GM23248 (cell line): ENCODE data around the gene COG5. TPM values are rescaled to one million over a fixed set of nuclear protein-coding genes. Genes with fewer than 3 reads are reported as not detected.

Experiments used
- DNase-seq: peaks from one replicate; pipeline ENCODE4 v3.0.0-alpha.2; 2015
- H2AFZ ChIP-seq: fragments of 200-600 bp; sonication (generic); 2 replicates; pipeline ENCODE4 v1.6.1; 2016; ENCODE audit warnings: antibody characterized with exemption
- H3F3A ChIP-seq: fragments of 200-600 bp; sonication (generic); 2 replicates; pipeline ENCODE4 v1.6.1; 2016; ENCODE audit warnings: mild to moderate bottlenecking, antibody characterized with exemption, mixed run types; ENCODE audit not compliant: insufficient read depth
- H3K27ac ChIP-seq: fragments of 200-600 bp; sonication (generic); 2 replicates; pipeline ENCODE4 v1.5.1; 2016; ENCODE audit warnings: mild to moderate bottlenecking
- H3K27me3 ChIP-seq: fragments of 200-600 bp; sonication (generic); replicated peaks from 2 replicates; pipeline ENCODE4 v1.6.1; 2016; ENCODE audit warnings: mild to moderate bottlenecking; ENCODE audit not compliant: insufficient read depth
- H3K36me3 ChIP-seq: fragments of 200-600 bp; sonication (generic); 2 replicates; pipeline ENCODE4 v1.6.1; 2016; ENCODE audit warnings: low read depth, mild to moderate bottlenecking
- H3K4me1 ChIP-seq: fragments of 200-600 bp; sonication (generic); 2 replicates; pipeline ENCODE4 v1.6.1; 2016; ENCODE audit warnings: mild to moderate bottlenecking; ENCODE audit not compliant: insufficient read depth
- H3K4me2 ChIP-seq: fragments of 200-600 bp; sonication (generic); one replicate; pipeline ENCODE4 v1.6.1; 2016; ENCODE audit warnings: mild to moderate bottlenecking; ENCODE audit not compliant: unreplicated experiment
- H3K4me3 ChIP-seq: fragments of 200-600 bp; sonication (generic); 2 replicates; pipeline ENCODE4 v1.5.1; 2016; ENCODE audit warnings: mild to moderate bottlenecking
- H3K79me2 ChIP-seq: fragments of 200-600 bp; sonication (generic); 2 replicates; pipeline ENCODE4 v1.6.1; 2016; ENCODE audit warnings: mild to moderate bottlenecking; ENCODE audit not compliant: insufficient read depth
- H3K9ac ChIP-seq: fragments of 200-600 bp; sonication (generic); 2 replicates; pipeline ENCODE4 v1.6.1; 2016; ENCODE audit warnings: mild to moderate bottlenecking
- H3K9me2 ChIP-seq: fragments of 200-600 bp; sonication (generic); 2 replicates; pipeline ENCODE4 v1.6.1; 2016; ENCODE audit warnings: mixed run types, mild to moderate bottlenecking, moderate library complexity; ENCODE audit not compliant: insufficient read depth
- H3K9me3 ChIP-seq: fragments of 200-600 bp; sonication (generic); one replicate; pipeline ENCODE4 v1.6.1; 2017; ENCODE audit warnings: low read depth
- H4K20me1 ChIP-seq: fragments of 200-600 bp; sonication (generic); 2 replicates; pipeline ENCODE4 v1.6.0; 2016; ENCODE audit not compliant: insufficient read depth
- EZH2 ChIP-seq: fragments of 200-600 bp; sonication (generic); IDR thresholded peaks from 2 replicates; pipeline ENCODE4 v1.6.1; 2018; ENCODE audit warnings: antibody characterized with exemption, mild to moderate bottlenecking; ENCODE audit not compliant: insufficient read depth, poor library complexity, severe bottlenecking
- EZH2phosphoT487 ChIP-seq: fragments of 200-600 bp; sonication (generic); IDR thresholded peaks from 2 replicates; pipeline ENCODE4 v1.6.1; 2018; ENCODE audit warnings: antibody characterized with exemption, moderate library complexity, mild to moderate bottlenecking, low read depth; ENCODE audit not compliant: insufficient read depth
- WGBS, 2 experiments: methylation state at CpG; one replicate each; pipeline ENCODE4 v1.1.6; 2015 to 2017; ENCODE audit warnings: low lambda C conversion rate in 2 of 2, low coverage in 1 of 2; ENCODE audit errors: missing lambda C conversion rate in 2 of 2; 5-methylcytosine and 5-hydroxymethylcytosine counted together
- in situ Hi-C: fragments of 300-500 bp; cut with MboI; formaldehyde crosslinking; loops from 2 replicates; pipeline ENCODE4 v1.15.0; 2020
- polyA plus RNA-seq: library from polyadenylated mRNA; unstranded; fragments of >200 nt; fragmentation: Nextera tagmentation; extraction: Ambion mirVana; gene quantifications from 2 replicates; pipeline ENCODE4 v1.2.1, GENCODE V29; 2016
- total RNA-seq: library from RNA; depleted of rRNA; stranded (reverse); fragments of >200 nt; shearing (Covaris generic); gene quantifications from 2 replicates; pipeline ENCODE4 v1.2.3, GENCODE V29; 2014

COG5 gene
- total and polyA plus RNA-seq, 2 experiments from 2014 or later = 20.7 to 26.0 TPM

DNA sequence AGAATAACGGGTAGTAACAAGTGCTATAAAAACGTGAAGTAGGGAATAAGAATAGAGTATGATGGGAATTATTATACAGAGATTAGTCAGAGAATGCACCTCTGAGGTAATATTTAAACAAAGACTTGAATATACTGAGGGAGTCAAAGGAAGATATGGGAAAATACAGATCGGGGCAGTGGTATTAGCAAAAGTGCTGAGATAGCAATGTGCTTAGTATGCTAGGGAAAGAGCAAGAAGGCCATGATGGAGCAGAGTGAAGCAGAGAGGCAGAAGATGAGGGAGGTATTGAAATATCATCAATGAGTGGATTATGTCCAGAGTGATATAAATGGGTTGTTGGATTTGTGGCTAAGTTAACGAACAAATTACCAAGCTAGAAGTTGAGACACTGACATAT lies 190.4 kb downstream of the COG5 start:
- H3K27ac ChIP-seq = peak overlapping the region; percentile 14; the same call in 1 of the 2 replicates

DNA sequence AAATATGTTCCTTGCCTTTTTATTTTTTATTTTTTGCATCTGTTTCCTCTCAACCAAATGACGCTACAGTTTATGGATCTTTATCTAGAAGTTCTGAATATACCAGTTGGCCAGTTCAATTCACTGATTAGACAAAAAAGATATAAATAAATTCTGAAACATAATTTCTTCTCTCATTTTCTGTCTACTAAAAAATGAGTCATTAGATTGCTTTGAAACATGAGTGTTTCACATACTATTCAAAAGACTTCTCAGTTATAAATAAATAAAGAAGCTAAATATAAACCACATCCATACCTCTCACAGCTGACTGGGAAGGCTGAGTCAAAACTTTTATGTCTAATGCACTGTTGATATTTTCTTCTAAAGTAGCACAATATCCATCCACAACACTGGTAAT lies 191.4 kb downstream of the COG5 start:
- peak; percentile 79 for DNase-seq

More for the DNA sequence above, 190.4 kb downstream of the COG5 start:
- Histone ChIP-seq H3F3A (peaks cover 16% of the 10 kb centered on the region), H3K9me3 (no peaks in the 10 kb centered on the region), H3K9me2 (no peaks in the 10 kb centered on the region), H3K79me2 (no peaks in the 10 kb centered on the region), H4K20me1 (no peaks in the 10 kb centered on the region), H3K36me3 (no peaks in the 10 kb centered on the region), H3K4me3 (no peak overlapping the region), H3K9ac (no peak overlapping the region), H3K27me3 (no peaks in the 10 kb centered on the region), H3K4me1 (peaks cover 15% of the 10 kb centered on the region), H3K4me2 (no peak overlapping the region), H2AFZ (no peak overlapping the region)
- TF ChIP-seq EZH2phosphoT487 = no peak
- TF ChIP-seq EZH2 = no peak
- DNase-seq = no peak
- WGBS, 2 experiments = 94 to 97% methylated on average over 4 of the region's 4 CpGs
- in situ Hi-C loops = no loop called here

DNA sequence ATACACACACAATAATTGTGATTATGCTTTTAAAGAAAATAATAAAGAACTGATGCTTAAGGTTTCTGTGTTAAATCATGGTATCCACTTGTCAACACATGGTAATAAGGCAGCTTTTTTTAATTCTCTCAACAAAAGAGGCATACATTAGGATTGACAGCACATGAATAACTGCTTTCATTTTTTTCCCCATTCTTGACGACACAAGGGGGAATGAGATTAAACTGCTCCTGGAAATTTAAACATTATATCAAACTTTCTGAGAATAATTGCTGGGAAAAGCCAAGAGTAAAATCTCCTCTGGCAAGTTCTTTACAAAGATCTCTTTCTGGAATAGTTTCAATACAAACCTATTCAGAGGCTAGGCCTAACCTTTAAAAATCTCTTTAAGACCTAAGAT lies 192.9 kb downstream of the COG5 start:
- no peaks in the 10 kb centered on the region for H3K79me2 ChIP-seq
- no peak overlapping the region for H3K4me2 ChIP-seq
- peaks cover 16% of the 10 kb centered on the region for H3K4me1 ChIP-seq
- no peaks in the 10 kb centered on the region for H3K9me2 ChIP-seq
- H3K9me3 ChIP-seq = no peaks in the 10 kb centered on the region
- H3K4me3 ChIP-seq = no peak overlapping the region
- H3K27me3 ChIP-seq = no peaks in the 10 kb centered on the region
- 58 to 76% methylated on average over 1 of the region's 1 CpG for WGBS, 2 experiments
- no peak overlapping the region for H2AFZ ChIP-seq
- no peaks in the 10 kb centered on the region for H3K36me3 ChIP-seq
- no peaks in the 10 kb centered on the region for H4K20me1 ChIP-seq
- no peak for DNase-seq
- in situ Hi-C loops = no loop called here
- TF ChIP-seq EZH2phosphoT487 (no peak), EZH2 (no peak)
- H3K27ac ChIP-seq = no peak overlapping the region
- no peak overlapping the region for H3K9ac ChIP-seq
- H3F3A ChIP-seq = peaks cover 16% of the 10 kb centered on the region

More for the DNA sequence above, 191.4 kb downstream of the COG5 start:
- Histone ChIP-seq H3K79me2 (no peaks in the 10 kb centered on the region), H3K9me2 (no peaks in the 10 kb centered on the region), H3K9me3 (no peaks in the 10 kb centered on the region), H3K4me1 (peaks cover 15% of the 10 kb centered on the region), H3K27me3 (no peaks in the 10 kb centered on the region), H3K4me3 (no peak overlapping the region), H3F3A (peaks cover 16% of the 10 kb centered on the region), H3K36me3 (no peaks in the 10 kb centered on the region), H3K4me2 (peak overlapping the region; percentile 54), H3K9ac (no peak overlapping the region), H3K27ac (peak overlapping the region; percentile 33), H4K20me1 (no peaks in the 10 kb centered on the region), H2AFZ (no peak overlapping the region)
- 77 to 83% methylated on average over 1 of the region's 1 CpG for WGBS, 2 experiments
- no peak for TF ChIP-seq EZH2
- TF ChIP-seq EZH2phosphoT487 = no peak
- in situ Hi-C loops = no loop called here

DNA sequence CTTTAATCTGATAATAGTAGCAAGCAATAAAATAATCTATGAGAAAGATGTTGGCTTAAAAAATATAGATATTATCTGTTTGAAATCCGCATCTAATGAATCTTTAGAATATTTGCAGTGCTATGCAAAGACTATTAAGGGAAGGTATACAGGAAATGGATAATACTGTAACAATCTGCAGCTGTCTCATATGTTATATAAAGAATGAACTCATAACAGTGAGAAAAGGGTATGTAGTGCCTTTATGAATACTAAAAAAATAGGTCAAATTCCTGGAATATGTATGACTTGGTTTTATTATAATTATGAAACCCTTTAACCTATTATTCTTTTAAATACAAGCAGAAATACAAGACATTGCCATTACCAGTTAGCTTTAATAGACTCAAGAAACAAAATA lies 198.9 kb downstream of the COG5 start:
- in situ Hi-C loops = no loop called here
- Histone ChIP-seq H3K27ac (no peak overlapping the region), H3F3A (no peaks in the 10 kb centered on the region; the same call in 1 of the 2 replicates), H3K4me1 (peaks cover 14% of the 10 kb centered on the region), H3K36me3 (peaks cover 5% of the 10 kb centered on the region), H2AFZ (no peak overlapping the region), H3K27me3 (no peaks in the 10 kb centered on the region), H3K4me3 (no peak overlapping the region), H3K9ac (0 out of 2 replicates have a peak overlapping the region, but pooled peaks have one; percentile 6), H3K9me3 (no peaks in the 10 kb centered on the region), H3K79me2 (no peaks in the 10 kb centered on the region), H3K9me2 (no peaks in the 10 kb centered on the region), H4K20me1 (no peaks in the 10 kb centered on the region), H3K4me2 (peak overlapping the region; percentile 23)
- WGBS, 2 experiments = 55 to 60% methylated on average over 1 of the region's 1 CpG
- TF ChIP-seq EZH2phosphoT487 (no peak), EZH2 (no peak)
- no peak for DNase-seq
